ENCODE measurements around the gene KLK10. TPM values are rescaled to one million over a fixed set of nuclear protein-coding genes. Genes with fewer than 3 reads are reported as not detected.

The KLK10 gene
- total RNA-seq, 2 donors from 2014 or later, result not detected

GRCh38 chr19:51018745-51019543, 565 bp downstream of the KLK10 start:
- Mint-ChIP-seq H3K36me3 (ENCODE audit: low read depth) (peaks cover 12% of the 10 kb centered on the region), H3K9me3 (no peaks in the 10 kb centered on the region), H3K27me3 (peaks cover 54% of the 10 kb centered on the region), H3K27ac (no peak overlapping the region), H3K4me1 (peaks cover 11% of the 10 kb centered on the region), H3K4me3 (peak overlapping the region; percentile 66)
- no peak for ATAC-seq (replicated peaks)

- ATAC-seq (replicated peaks), result peak; percentile 50
- H3K36me3 Mint-ChIP-seq (ENCODE audit: low read depth), result peaks cover 12% of the 10 kb centered on the region
- H3K4me1 Mint-ChIP-seq, result peaks cover 11% of the 10 kb centered on the region
- H3K4me3 Mint-ChIP-seq, result no peak overlapping the region
- no peak overlapping the region for H3K27ac Mint-ChIP-seq
- peaks cover 51% of the 10 kb centered on the region for H3K27me3 Mint-ChIP-seq
- H3K9me3 Mint-ChIP-seq, result no peaks in the 10 kb centered on the region
Observed at GRCh38 chr19:51016798-51017683, 2.5 kb downstream of the KLK10 start.

DNA sequence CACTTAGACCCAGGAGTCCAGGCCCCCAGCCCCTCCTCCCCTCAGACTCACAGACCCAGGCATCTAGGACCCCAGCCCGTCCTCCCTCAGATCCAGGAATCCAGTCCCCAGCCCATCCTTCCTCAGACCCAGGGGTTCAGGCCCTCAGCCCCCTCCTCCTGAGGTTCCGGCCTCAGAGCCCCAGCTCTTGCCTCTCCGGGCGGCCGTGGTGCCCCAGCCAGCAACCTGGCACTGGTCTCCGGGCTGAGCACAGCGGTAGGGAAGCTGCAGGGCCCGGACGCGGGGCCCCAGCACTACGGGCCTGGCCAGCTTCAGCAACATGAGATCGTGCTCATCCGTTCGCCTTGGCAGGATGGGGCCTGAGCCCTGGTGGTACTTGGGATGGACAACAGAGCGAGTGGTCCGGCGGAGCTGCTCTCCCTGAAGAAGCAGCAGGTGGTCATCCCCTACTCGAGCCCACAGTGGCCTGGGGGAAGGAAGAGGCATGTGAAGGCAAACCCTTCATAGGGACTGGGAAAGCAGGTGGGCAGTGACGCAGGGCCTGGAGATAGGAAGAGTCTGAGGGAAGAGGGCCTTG, 3.7 kb downstream of the KLK10 start:
- ATAC-seq (replicated peaks), result no peak
- Mint-ChIP-seq H3K27ac (no peak overlapping the region), H3K4me3 (no peak overlapping the region), H3K27me3 (peaks cover 53% of the 10 kb centered on the region), H3K4me1 (peaks cover 11% of the 10 kb centered on the region), H3K36me3 (ENCODE audit: low read depth) (peaks cover 12% of the 10 kb centered on the region), H3K9me3 (no peaks in the 10 kb centered on the region)

DNA sequence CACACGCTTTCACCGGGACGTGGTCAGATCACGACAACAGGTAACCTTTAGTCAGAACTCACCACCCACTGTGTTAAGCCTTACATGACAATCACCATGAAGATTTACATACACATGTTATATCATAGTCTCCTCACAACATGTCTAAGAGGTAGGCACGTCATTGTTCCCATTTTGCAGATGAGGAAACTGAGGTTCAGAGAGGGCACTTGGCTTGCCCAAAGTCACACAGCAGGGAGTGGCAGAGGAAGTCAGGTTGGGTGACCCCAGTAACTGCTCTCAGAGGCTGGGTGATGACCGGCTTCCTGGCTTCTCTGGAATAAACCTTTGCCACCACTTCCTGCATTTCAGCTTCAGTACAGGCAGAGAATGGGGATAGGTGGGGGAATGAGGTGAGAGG, 5.3 kb downstream of the KLK10 start:
- no peak overlapping the region for H3K4me3 Mint-ChIP-seq
- peaks cover 54% of the 10 kb centered on the region for H3K27me3 Mint-ChIP-seq
- H3K4me1 Mint-ChIP-seq, result peaks cover 11% of the 10 kb centered on the region
- peaks cover 12% of the 10 kb centered on the region for H3K36me3 Mint-ChIP-seq (ENCODE audit: low read depth)
- no peaks in the 10 kb centered on the region for H3K9me3 Mint-ChIP-seq
- no peak for ATAC-seq (replicated peaks)
- H3K27ac Mint-ChIP-seq, result no peak overlapping the region

DNA sequence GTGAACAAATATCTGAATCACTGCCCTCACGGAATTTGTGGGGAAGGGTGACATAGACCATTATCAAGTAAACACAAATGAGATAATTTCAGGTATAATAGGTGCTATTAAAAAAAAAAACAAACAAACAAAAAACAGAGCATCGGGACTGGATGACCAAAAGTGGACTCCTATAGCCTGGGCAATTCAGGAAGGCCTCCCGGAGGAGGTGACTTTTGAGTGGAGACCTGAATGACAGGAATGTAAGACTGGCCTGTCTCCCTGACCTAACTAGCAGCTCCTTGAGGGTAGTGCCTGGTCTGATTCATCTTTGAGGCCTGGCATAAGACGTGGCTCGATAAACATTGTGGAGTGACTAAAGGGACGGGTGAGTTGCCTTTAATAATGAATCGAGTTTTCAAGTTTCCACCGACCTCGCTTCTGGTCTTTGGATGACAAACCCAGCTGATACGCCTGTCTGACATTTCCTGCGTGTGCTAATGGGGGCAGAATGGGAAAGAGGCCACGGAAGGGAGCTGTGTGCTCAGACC, 6.8 kb downstream of the KLK10 start:
- peaks cover 48% of the 10 kb centered on the region for H3K27me3 Mint-ChIP-seq
- no peak for ATAC-seq (replicated peaks)
- H3K27ac Mint-ChIP-seq, result no peak overlapping the region
- H3K4me3 Mint-ChIP-seq, result no peak overlapping the region
- H3K4me1 Mint-ChIP-seq, result peaks cover 5% of the 10 kb centered on the region
- H3K9me3 Mint-ChIP-seq, result no peaks in the 10 kb centered on the region
- peaks cover 6% of the 10 kb centered on the region for H3K36me3 Mint-ChIP-seq (ENCODE audit: low read depth)

DNA sequence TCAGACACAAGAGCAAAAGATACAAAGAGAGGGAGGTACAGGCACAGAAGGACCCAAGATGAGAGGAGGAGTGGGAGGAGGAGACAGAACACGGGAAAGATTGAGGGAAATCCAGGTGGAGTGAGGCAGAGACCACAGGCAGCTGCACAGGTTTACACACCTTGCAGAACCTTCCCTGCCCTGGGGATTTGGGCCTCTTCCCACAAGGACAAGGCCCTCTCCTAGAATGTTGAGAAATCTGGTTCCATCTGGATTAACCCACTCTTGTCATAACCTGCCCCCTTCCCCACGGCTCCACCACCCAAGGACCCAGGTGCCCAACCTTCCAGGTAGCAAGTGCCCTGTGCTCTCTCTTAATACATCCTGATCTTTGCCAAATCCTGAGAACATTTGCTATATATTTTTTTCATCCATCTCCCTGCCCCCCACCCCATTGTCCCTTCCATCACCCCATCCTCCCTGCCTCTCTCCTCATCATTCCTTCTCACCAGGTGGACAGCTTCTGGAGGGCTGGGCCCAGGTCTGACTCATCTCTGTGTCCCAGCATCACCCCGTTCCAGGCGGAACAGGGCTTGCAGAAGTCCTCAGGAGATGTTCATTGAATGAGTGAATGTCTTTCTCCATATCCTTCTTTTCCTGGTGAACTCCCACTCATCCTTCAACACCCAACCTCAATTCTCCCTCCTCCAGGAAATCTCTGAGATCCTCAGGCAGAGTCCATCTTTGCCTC, 9.3 kb downstream of the KLK10 start:
- H3K27me3 Mint-ChIP-seq, result peaks cover 43% of the 10 kb centered on the region
- ATAC-seq (replicated peaks), result no peak
- no peak overlapping the region for H3K4me3 Mint-ChIP-seq
- H3K9me3 Mint-ChIP-seq, result no peaks in the 10 kb centered on the region
- no peak overlapping the region for H3K27ac Mint-ChIP-seq
- no peaks in the 10 kb centered on the region for H3K4me1 Mint-ChIP-seq
- no peaks in the 10 kb centered on the region for H3K36me3 Mint-ChIP-seq (ENCODE audit: low read depth)

DNA sequence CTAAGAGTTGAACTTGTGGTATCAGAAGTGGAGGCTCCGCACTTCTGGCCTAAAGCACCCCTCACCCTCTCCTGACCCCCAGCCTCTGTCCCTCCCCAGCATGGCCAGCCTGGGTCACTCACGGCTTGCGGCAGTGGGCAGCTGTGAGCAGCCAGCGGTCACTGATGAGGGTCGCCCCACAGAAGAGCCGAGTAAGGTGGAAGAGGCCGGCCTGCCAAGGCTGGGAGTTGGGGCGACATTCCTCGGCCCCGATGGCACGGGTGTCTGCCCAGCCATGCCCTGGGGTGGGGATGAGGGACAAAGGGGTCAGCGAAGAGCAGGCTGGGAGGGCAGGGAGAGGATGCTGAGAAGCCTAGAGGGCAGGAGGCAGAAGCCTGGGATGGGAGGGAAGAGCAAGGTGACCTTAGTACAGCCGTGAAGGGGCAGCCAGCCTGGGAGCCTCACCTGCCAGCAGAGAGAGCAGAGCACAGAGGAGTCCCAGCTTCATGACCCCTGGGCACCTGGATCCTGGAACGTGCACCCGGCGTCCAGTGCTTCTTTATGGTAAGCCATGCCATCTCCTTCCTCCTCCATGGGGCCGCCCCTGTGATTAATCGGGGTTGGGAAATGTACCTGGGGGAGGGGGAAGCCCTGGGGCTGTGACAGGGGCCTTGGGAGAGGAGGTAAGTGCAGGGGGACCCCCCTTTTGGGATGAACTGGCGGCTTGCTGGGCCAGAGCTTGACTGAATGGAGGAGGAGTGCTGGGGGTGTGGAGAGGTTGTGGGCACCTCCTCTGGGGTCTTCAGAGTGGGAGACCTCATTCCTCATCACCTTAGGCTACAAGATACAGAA, 10.2 kb downstream of the KLK10 start:
- Mint-ChIP-seq H3K27ac (no peak overlapping the region), H3K9me3 (no peaks in the 10 kb centered on the region), H3K4me1 (no peaks in the 10 kb centered on the region), H3K27me3 (peaks cover 38% of the 10 kb centered on the region), H3K36me3 (ENCODE audit: low read depth) (no peaks in the 10 kb centered on the region), H3K4me3 (no peak overlapping the region)
- peak; percentile 34 for ATAC-seq (replicated peaks)

DNA sequence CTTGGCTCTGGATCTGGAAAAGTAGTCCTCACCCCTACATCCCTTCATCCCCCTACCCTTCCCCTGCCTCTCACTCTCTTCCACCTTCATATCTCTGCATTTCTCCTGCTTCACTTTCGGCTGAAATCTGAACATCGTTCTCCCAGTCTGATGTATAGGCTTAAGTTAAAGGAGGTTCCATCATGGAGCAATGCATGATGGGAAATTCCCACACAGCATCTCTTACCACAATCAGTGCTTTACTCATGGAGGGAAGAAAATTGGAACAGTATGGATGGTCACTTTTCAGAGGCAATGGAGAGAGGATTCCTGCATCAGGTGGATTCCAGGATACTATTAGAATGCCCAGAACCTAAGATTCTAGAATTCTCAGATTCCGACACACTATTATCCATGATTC, 12.0 kb downstream of the KLK10 start:
- ATAC-seq (replicated peaks), result no peak
- H3K4me1 Mint-ChIP-seq, result no peaks in the 10 kb centered on the region
- no peak overlapping the region for H3K27ac Mint-ChIP-seq
- H3K4me3 Mint-ChIP-seq, result no peak overlapping the region
- no peaks in the 10 kb centered on the region for H3K36me3 Mint-ChIP-seq (ENCODE audit: low read depth)
- peaks cover 38% of the 10 kb centered on the region for H3K27me3 Mint-ChIP-seq
- H3K9me3 Mint-ChIP-seq, result no peaks in the 10 kb centered on the region

- H3K27ac Mint-ChIP-seq, result no peak overlapping the region
- peaks cover 43% of the 10 kb centered on the region for H3K27me3 Mint-ChIP-seq
- no peaks in the 10 kb centered on the region for H3K36me3 Mint-ChIP-seq (ENCODE audit: low read depth)
- H3K9me3 Mint-ChIP-seq, result no peaks in the 10 kb centered on the region
- H3K4me3 Mint-ChIP-seq, result no peak overlapping the region
- no peaks in the 10 kb centered on the region for H3K4me1 Mint-ChIP-seq
- ATAC-seq (replicated peaks), result no peak
Observed at GRCh38 chr19:51006406-51006805, 13.1 kb downstream of the KLK10 start.

GRCh38 chr19:51005248-51005647, 14.3 kb downstream of the KLK10 start:
- Mint-ChIP-seq H3K9me3 (no peaks in the 10 kb centered on the region), H3K27ac (no peak overlapping the region), H3K4me1 (no peaks in the 10 kb centered on the region), H3K36me3 (ENCODE audit: low read depth) (no peaks in the 10 kb centered on the region), H3K4me3 (no peak overlapping the region), H3K27me3 (peaks cover 43% of the 10 kb centered on the region)
- ATAC-seq (replicated peaks), result no peak

DNA sequence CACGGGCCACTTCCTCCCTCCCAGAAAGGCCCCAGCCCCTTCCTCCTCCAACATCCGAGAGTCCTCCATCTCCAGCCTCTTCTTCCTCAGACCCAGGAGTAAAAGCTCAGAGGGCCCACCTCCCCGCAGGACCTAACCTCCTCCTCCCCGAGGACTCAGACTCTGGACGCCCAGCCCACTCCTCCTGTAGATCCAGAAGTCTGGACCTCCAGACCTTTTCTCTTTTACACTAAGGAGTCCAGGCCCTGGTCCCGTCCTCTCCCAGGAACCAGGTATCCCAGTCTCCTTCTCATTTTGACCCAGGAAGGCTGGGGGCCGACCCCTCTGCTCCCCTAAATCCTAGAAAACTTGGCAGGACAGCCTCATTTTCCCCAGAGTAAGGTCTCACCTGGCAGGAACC, 16.2 kb downstream of the KLK10 start:
- H3K4me1 Mint-ChIP-seq, result no peaks in the 10 kb centered on the region
- no peak for ATAC-seq (replicated peaks)
- peaks cover 45% of the 10 kb centered on the region for H3K27me3 Mint-ChIP-seq
- H3K27ac Mint-ChIP-seq, result no peak overlapping the region
- no peaks in the 10 kb centered on the region for H3K36me3 Mint-ChIP-seq (ENCODE audit: low read depth)
- H3K4me3 Mint-ChIP-seq, result no peak overlapping the region
- H3K9me3 Mint-ChIP-seq, result no peaks in the 10 kb centered on the region

- no peak overlapping the region for H3K27ac Mint-ChIP-seq
Observed at GRCh38 chr19:51002542-51003311, 16.8 kb downstream of the KLK10 start.

DNA sequence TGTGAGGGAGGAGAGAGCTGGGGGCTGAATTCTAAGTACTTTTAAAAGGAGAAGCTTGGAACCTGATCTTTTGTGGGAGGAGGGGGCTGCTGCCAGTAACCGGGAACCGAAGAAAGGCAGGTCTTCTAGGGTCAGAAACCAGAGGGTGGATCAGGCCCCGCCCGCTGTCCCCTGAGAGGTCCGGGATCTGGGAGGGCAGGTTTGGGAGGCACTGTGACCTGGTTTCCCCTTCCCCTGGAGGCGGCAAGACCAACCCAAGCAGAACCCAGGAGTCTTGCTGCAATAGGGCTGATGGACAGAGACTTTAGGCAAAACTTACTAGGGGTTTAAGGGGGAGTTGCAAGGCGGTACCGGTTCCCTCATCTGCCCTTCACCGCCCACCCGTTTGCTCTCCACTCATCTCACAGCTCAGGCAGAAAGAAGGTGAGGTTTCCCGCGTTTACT, 17.4 kb downstream of the KLK10 start:
- Mint-ChIP-seq H3K4me1 (no peaks in the 10 kb centered on the region), H3K27me3 (peaks cover 46% of the 10 kb centered on the region), H3K4me3 (no peak overlapping the region), H3K36me3 (ENCODE audit: low read depth) (no peaks in the 10 kb centered on the region), H3K9me3 (no peaks in the 10 kb centered on the region), H3K27ac (no peak overlapping the region)
- ATAC-seq (replicated peaks), result no peak

More at GRCh38 chr19:51002542-51003311, 16.8 kb downstream of the KLK10 start:
- Mint-ChIP-seq H3K27me3 (peaks cover 51% of the 10 kb centered on the region), H3K4me1 (no peaks in the 10 kb centered on the region), H3K36me3 (ENCODE audit: low read depth) (no peaks in the 10 kb centered on the region), H3K9me3 (no peaks in the 10 kb centered on the region), H3K4me3 (no peak overlapping the region)
- peak; percentile 19 for ATAC-seq (replicated peaks)

Measured in activated T-helper 17 cell treated with anti-CD3 and anti-CD28 coated beads, Interleukin-2, amount 50 U/mL, for 72 hours (primary cell).